Chondrocyte (in vitro differentiated cells): ENCODE results near the gene PRKCH. TPM values are rescaled to one million over a fixed set of nuclear protein-coding genes. Genes with fewer than 3 reads are reported as not detected.
"Not testable (repeated sequence)": the region's sequence is repeated elsewhere in the genome, so short reads cannot be mapped to it uniquely, and the experiment has no call there.

Experiments used
- DNase-seq: peaks from one replicate; pipeline ENCODE4 v3.0.0; 2021; ENCODE audit warnings: mixed read lengths, low spot score
- H3K27ac Mint-ChIP-seq: one replicate; pipeline ENCODE4 v1.8.0; 2021; ENCODE audit warnings: mild to moderate bottlenecking, moderate library complexity, mixed read lengths; ENCODE audit not compliant: unreplicated experiment
- H3K27me3 Mint-ChIP-seq: 2 replicates; pipeline ENCODE4 v1.8.0; 2021; ENCODE audit warnings: low read depth, mixed read lengths
- H3K36me3 Mint-ChIP-seq: 2 replicates; pipeline ENCODE4 v1.8.0; 2021; ENCODE audit warnings: low read depth, mixed read lengths
- H3K4me1 Mint-ChIP-seq: 2 replicates; pipeline ENCODE4 v1.8.0; 2021; ENCODE audit warnings: low read depth, mild to moderate bottlenecking, mixed read lengths
- H3K4me3 Mint-ChIP-seq: one replicate; pipeline ENCODE4 v1.8.0; 2021; ENCODE audit warnings: mild to moderate bottlenecking, moderate library complexity, mixed read lengths; ENCODE audit not compliant: unreplicated experiment
- H3K9me3 Mint-ChIP-seq: 2 replicates; pipeline ENCODE4 v1.8.0; 2021; ENCODE audit warnings: low read depth, mixed read lengths
- total RNA-seq: library from RNA; stranded (reverse); gene quantifications from 3 replicates; pipeline ENCODE4 v1.2.1, GENCODE V29; 2021
- TF ChIP-seq, protein P1 (sequence below): fragments of 200-600 bp; sonication (generic); IDR thresholded peaks from 2 replicates; pipeline ENCODE4 v1.5.0; 2021; ENCODE audit warnings: antibody characterized with exemption, mild to moderate bottlenecking, moderate library complexity

Gene PRKCH
- total RNA-seq, 1 donor from 2014 or later = 9.7 TPM

DNA sequence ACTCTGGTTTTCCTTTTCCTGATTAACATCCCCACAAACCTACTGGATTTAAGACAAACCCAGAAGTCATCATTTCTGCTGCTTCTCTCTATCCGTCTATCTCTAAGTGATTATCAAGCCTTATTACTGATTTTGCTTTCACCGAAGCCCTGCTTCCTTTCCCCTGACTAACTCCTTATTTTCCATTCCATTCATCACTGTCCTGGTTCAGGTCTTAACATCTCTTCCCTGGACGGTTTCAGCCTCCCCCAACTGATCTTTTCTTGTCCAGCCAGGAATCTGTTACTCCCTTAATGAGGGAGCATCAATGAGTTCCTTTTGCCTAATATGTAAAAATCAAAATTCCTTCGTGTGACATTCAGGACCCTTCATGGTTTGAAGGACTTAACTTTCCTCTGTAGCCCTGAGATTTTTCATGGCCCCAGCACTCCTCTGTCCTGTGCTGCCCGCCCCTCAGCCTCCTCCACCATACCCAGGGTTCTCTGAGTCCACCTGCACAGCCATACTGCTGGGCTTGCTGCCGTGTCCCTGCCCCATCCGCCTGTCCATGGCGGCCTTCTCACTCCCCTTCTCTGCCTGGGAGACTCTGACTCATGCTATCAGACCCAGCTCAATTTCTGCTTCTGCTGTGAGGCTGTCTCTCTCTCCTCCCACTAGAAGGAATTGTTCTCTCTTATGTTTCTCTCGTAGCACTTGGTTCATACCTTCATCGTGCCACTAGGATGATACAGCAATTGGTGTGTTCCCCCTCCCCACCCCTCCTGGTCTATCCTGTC, 206.1 kb downstream of the PRKCH start:
- Mint-ChIP-seq H3K27me3 (no peaks in the 10 kb centered on the region), H3K36me3 (no peaks in the 10 kb centered on the region), H3K4me1 (peaks cover 86% of the 10 kb centered on the region), H3K27ac (peak overlapping the region; percentile 93), H3K9me3 (no peaks in the 10 kb centered on the region), H3K4me3 (peak overlapping the region; percentile 11)
- TF ChIP-seq, protein P1, sequence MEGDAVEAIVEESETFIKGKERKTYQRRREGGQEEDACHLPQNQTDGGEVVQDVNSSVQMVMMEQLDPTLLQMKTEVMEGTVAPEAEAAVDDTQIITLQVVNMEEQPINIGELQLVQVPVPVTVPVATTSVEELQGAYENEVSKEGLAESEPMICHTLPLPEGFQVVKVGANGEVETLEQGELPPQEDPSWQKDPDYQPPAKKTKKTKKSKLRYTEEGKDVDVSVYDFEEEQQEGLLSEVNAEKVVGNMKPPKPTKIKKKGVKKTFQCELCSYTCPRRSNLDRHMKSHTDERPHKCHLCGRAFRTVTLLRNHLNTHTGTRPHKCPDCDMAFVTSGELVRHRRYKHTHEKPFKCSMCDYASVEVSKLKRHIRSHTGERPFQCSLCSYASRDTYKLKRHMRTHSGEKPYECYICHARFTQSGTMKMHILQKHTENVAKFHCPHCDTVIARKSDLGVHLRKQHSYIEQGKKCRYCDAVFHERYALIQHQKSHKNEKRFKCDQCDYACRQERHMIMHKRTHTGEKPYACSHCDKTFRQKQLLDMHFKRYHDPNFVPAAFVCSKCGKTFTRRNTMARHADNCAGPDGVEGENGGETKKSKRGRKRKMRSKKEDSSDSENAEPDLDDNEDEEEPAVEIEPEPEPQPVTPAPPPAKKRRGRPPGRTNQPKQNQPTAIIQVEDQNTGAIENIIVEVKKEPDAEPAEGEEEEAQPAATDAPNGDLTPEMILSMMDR = peak; percentile 31
- no peak for DNase-seq

DNA sequence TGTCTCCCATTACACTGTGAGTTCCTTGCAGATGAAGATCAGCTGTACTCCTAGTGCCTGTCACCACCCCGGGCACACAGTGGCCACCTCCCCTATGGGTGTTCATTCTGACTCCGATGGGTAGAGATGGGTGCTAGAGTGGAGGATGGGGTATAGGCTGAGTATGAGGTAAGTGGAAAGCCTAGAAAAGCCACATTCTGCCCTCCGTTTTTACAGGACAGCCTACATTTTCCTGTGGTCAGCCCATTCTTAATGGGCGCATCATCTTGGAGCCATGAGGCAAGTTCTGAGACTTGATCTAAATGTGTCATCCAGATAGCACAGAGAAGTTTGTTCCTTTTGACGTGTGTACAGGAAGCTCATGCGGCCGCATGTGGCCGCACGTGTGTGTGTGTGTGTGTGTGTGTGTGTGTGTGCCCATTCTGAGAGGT, 207.2 kb downstream of the PRKCH start:
- DNase-seq = no peak
- H3K36me3 Mint-ChIP-seq = no peaks in the 10 kb centered on the region
- H3K4me3 Mint-ChIP-seq = no peak overlapping the region
- H3K27ac Mint-ChIP-seq = peak overlapping the region; percentile 73
- H3K4me1 Mint-ChIP-seq = peaks cover 88% of the 10 kb centered on the region
- H3K27me3 Mint-ChIP-seq = no peaks in the 10 kb centered on the region
- TF ChIP-seq, protein P1 = no peak
- H3K9me3 Mint-ChIP-seq = no peaks in the 10 kb centered on the region

DNA sequence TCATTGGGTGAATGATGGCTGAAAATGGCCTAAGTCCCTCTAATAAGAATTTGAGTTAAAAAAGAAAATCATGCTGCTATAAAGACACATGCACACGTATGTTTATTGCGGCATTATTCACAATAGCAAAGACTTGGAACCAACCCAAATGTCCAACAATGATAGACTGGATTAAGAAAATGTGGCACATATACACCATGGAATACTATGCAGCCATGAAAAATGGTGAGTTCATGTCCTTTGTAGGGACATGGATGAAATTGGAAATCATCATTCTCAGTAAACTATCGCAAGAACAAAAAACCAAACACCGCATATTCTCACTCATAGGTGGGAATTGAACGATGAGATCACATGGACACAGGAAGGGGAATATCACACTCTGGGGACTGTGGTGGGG, 208.0 kb downstream of the PRKCH start:
- peaks cover 85% of the 10 kb centered on the region for H3K4me1 Mint-ChIP-seq
- DNase-seq, H3K36me3 Mint-ChIP-seq, H3K27me3 Mint-ChIP-seq, H3K9me3 Mint-ChIP-seq, H3K4me3 Mint-ChIP-seq, H3K27ac Mint-ChIP-seq: not testable (repeated sequence)

DNA sequence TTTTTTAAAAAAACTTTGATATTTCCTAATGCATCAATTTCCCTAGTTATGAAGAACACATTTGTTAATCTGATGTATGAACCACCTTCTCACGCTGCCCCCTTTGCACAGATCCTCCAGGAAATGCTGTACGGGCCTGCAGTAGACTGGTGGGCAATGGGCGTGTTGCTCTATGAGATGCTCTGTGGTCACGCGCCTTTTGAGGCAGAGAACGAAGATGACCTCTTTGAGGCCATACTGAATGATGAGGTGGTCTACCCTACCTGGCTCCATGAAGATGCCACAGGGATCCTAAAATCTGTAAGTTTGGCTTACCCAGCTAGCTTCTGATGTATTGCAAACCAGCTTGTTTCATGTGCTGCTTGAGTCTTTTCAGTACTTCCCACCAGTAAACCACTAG, 208.9 kb downstream of the PRKCH start:
- H3K4me3 Mint-ChIP-seq = no peak overlapping the region
- H3K4me1 Mint-ChIP-seq = peaks cover 81% of the 10 kb centered on the region
- H3K36me3 Mint-ChIP-seq = no peaks in the 10 kb centered on the region
- H3K27ac Mint-ChIP-seq = no peak overlapping the region
- H3K27me3 Mint-ChIP-seq = no peaks in the 10 kb centered on the region
- TF ChIP-seq, protein P1 = no peak
- no peak for DNase-seq
- no peaks in the 10 kb centered on the region for H3K9me3 Mint-ChIP-seq

DNA sequence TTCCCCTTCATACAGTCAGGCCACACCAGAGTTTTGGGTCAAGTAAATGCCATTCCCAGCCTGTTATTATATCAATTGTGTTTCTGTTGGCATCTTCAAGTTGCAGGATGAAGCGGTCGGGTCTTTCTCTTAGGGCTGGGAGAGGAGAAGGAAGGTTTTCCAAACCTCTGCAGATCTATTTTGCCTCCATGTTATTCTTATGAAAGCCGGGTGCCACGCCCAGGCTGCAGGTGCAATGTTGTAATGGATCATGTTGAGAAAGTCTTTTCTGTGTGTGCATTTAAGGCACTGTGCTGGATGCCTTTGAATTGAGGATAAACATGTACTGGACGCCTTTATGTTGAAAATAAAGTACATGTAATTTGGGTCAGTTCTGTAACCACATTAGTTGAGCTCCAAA, 209.5 kb downstream of the PRKCH start:
- Mint-ChIP-seq H3K4me3 (no peak overlapping the region), H3K27me3 (no peaks in the 10 kb centered on the region), H3K9me3 (no peaks in the 10 kb centered on the region), H3K36me3 (no peaks in the 10 kb centered on the region), H3K4me1 (peaks cover 81% of the 10 kb centered on the region), H3K27ac (peak overlapping the region; percentile 77)
- TF ChIP-seq, protein P1 = no peak
- no peak for DNase-seq
